Transverse colon (tissue), 4 donors: ENCODE measurements around the gene LDHAL6B. TPM values are rescaled to one million over a fixed set of nuclear protein-coding genes. Genes with fewer than 3 reads are reported as not detected.

Source experiments
- DNase-seq: peaks from one replicate; pipeline ENCODE4 v3.0.0-alpha.2; 2019
- H3K27ac ChIP-seq, 4 donors: fragments of 200-600 bp; sonication (generic); 2 replicates each; pipeline ENCODE4 v1.5.1; 2016 to 2018; ENCODE audit warnings: inconsistent platforms in 4 of 4
- H3K27me3 ChIP-seq: fragments of 200-600 bp; sonication (generic); 2 replicates; pipeline ENCODE4 v1.5.1; 2017; ENCODE audit warnings: inconsistent platforms
- H3K36me3 ChIP-seq, 4 donors: fragments of 200-600 bp; sonication (generic); 2 replicates each; pipeline ENCODE4 v1.5.1; 2017 to 2019; ENCODE audit warnings: inconsistent platforms in 4 of 4
- H3K4me1 ChIP-seq, 4 donors: fragments of 200-600 bp; sonication (generic); 2 replicates each; pipeline ENCODE4 v1.5.1; 2017 to 2020; ENCODE audit warnings: inconsistent platforms in 4 of 4
- H3K4me3 ChIP-seq, 4 donors: fragments of 200-600 bp; sonication (generic); 1 replicate in 1 of 4; 2 replicates in 3 of 4; pipeline versions ENCODE4 v1.5.1 to v1.6.1; 2017 to 2019; ENCODE audit warnings: inconsistent platforms in 4 of 4
- H3K9me3 ChIP-seq, 2 donors: fragments of 200-600 bp; sonication (generic); 2 replicates each; pipeline ENCODE4 v1.5.1; 2017 to 2019; ENCODE audit warnings: inconsistent platforms in 2 of 2
- EP300 ChIP-seq: sonication (generic); formaldehyde crosslinking; IDR thresholded peaks from one replicate; pipeline ENCODE4 v1.6.1; 2017; ENCODE audit warnings: antibody characterized with exemption, low read depth
- POLR2A ChIP-seq: fragments of 450-650 bp; IDR thresholded peaks from one replicate; pipeline ENCODE4 v1.6.1; 2016; ENCODE audit warnings: antibody characterized with exemption, mild to moderate bottlenecking, moderate library complexity
- POLR2AphosphoS5 ChIP-seq, 3 donors: sonication (generic); formaldehyde crosslinking; IDR thresholded peaks; one replicate each; pipeline ENCODE4 v1.6.1; 2016; ENCODE audit warnings: antibody characterized with exemption in 3 of 3
- WGBS, 2 donors: methylation state at CpG; one replicate each; pipeline ENCODE4 v1.1.5; 2018; ENCODE audit warnings: low coverage in 1 of 2; 5-methylcytosine and 5-hydroxymethylcytosine counted together
- in situ Hi-C, 4 donors: fragments of 200-750 bp; cut with MboI; loops; one replicate each; pipeline versions ENCODE4 v1.15.0 to v1.15.1; 2017; ENCODE audit warnings: low sequenced_read_pairs in 3 of 4, low pct_ligation_motif_present in 1 of 4, low pct_unique_long_range_greater_than_20kb in 1 of 4
- intact Hi-C: fragments of 100-400 bp; cut with DNase I; formaldehyde crosslinking; loops from one replicate; pipeline ENCODE4 v1.15.1; 2023; ENCODE audit warnings: low total_unique reads
- total RNA-seq, 4 donors: library from RNA; depleted of rRNA; stranded (reverse); fragments of >200 nt; gene quantifications; one replicate each; pipeline ENCODE4 v1.1.0, GENCODE V29; 2016
- TF ChIP-seq, protein P1 (sequence below), 5 experiments: fragments of 200-600 bp in 3 of 5; fragments of 450-650 bp in 2 of 5; sonication (generic) in 3 of 5; IDR thresholded peaks; 1 replicate in 2 of 5; 2 replicates in 3 of 5; pipeline ENCODE4 v1.5.1; 2016 to 2017; ENCODE audit warnings: antibody characterized with exemption in 5 of 5, inconsistent platforms in 3 of 5, mild to moderate bottlenecking in 2 of 5, moderate library complexity in 1 of 5

LDHAL6B gene
- total RNA-seq, 4 donors from 2014 or later = not detected

- Histone ChIP-seq H3K36me3 (peaks cover 0 to 10% (median 0%) of the 10 kb centered on the region in 4 donors), H3K27ac (no peak overlapping the region), H3K4me1 (peaks cover 0 to 7% (median 2%) of the 10 kb centered on the region in 4 donors), H3K9me3 (no peaks in the 10 kb centered on the region), H3K4me3 (no peak overlapping the region), H3K27me3 (no peaks in the 10 kb centered on the region)
- in situ Hi-C loops = loop anchor here in 1 of 4 donors (25.0 kb wide), 1 partner anchor 411 kb away; no protein-coding TSS in a partner anchor
- no peak for DNase-seq
- WGBS, 2 donors = 73 to 83% methylated on average over 9 to 11 of the region's 11 CpGs
- intact Hi-C loops = no loop called here
- no peak for TF ChIP-seq EP300
- TF ChIP-seq, protein P1, sequence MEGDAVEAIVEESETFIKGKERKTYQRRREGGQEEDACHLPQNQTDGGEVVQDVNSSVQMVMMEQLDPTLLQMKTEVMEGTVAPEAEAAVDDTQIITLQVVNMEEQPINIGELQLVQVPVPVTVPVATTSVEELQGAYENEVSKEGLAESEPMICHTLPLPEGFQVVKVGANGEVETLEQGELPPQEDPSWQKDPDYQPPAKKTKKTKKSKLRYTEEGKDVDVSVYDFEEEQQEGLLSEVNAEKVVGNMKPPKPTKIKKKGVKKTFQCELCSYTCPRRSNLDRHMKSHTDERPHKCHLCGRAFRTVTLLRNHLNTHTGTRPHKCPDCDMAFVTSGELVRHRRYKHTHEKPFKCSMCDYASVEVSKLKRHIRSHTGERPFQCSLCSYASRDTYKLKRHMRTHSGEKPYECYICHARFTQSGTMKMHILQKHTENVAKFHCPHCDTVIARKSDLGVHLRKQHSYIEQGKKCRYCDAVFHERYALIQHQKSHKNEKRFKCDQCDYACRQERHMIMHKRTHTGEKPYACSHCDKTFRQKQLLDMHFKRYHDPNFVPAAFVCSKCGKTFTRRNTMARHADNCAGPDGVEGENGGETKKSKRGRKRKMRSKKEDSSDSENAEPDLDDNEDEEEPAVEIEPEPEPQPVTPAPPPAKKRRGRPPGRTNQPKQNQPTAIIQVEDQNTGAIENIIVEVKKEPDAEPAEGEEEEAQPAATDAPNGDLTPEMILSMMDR (IDR thresholded peaks at IDR 0.05) = no peak
- TF ChIP-seq POLR2AphosphoS5 (IDR thresholded peaks at IDR 0.05) = no peak
- TF ChIP-seq POLR2A = no peak
Observed at GRCh38 chr15:59222906-59223550, 16.4 kb downstream of the LDHAL6B start.

GRCh38 chr15:59223736-59224135 is 17.1 kb downstream of the LDHAL6B start:
- Histone ChIP-seq H3K9me3 (no peaks in the 10 kb centered on the region), H3K4me1 (peaks cover 0 to 7% (median 2%) of the 10 kb centered on the region in 4 donors), H3K4me3 (no peak overlapping the region), H3K36me3 (peaks cover 0 to 8% (median 0%) of the 10 kb centered on the region in 4 donors), H3K27me3 (no peaks in the 10 kb centered on the region), H3K27ac (no peak overlapping the region)
- WGBS, 2 donors = 82% methylated on average over 3 of the region's 3 CpGs; no CpG with 5 or more reads in 1 of the 2 donors
- in situ Hi-C loops (loop anchor here in 1 of 4 donors (25.0 kb wide), 1 partner anchor 411 kb away; no protein-coding TSS in a partner anchor), intact Hi-C loops (no loop called here)
- TF ChIP-seq, protein P1 (IDR thresholded peaks at IDR 0.05) = no peak
- no peak for TF ChIP-seq POLR2A
- no peak for TF ChIP-seq POLR2AphosphoS5 (IDR thresholded peaks at IDR 0.05)
- TF ChIP-seq EP300 = no peak
- no peak for DNase-seq

DNA sequence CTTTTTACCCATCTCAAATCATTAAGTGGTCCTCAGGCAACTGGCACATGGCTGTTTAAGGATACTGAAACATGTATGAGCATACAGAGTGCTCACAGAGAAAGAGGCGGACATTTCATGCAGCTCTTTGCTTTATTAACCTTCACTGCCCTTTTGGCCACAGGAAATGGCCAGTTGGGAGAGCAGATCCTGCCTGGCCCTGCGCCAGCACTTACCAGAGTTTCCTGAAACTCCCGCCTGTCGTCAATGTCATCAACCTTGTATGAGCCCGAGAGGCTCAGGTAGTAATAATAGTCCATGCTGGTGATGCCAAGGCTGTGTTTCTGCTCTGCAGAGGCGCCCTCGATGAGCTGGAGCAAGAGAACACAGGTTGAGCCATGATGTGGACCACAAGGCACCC is 17.8 kb downstream of the LDHAL6B start:
- no peaks in the 10 kb centered on the region for H3K27me3 ChIP-seq
- in situ Hi-C loops (loop anchor here in 1 of 4 donors (25.0 kb wide), 1 partner anchor 412 kb away; no protein-coding TSS in a partner anchor), intact Hi-C loops (no loop called here)
- H3K9me3 ChIP-seq = no peaks in the 10 kb centered on the region
- H3K27ac ChIP-seq = no peak overlapping the region
- 80 to 87% methylated on average over 3 to 7 of the region's 7 CpGs for WGBS, 2 donors
- H3K4me3 ChIP-seq = no peak overlapping the region
- peaks cover 0 to 8% (median 0%) of the 10 kb centered on the region in 4 donors for H3K36me3 ChIP-seq
- TF ChIP-seq, protein P1 (IDR thresholded peaks at IDR 0.05) = no peak
- TF ChIP-seq POLR2A (no peak), EP300 (no peak), POLR2AphosphoS5 (IDR thresholded peaks at IDR 0.05) (no peak)
- H3K4me1 ChIP-seq = peaks cover 0 to 7% (median 2%) of the 10 kb centered on the region in 4 donors
- peak; percentile 22 for DNase-seq

DNA sequence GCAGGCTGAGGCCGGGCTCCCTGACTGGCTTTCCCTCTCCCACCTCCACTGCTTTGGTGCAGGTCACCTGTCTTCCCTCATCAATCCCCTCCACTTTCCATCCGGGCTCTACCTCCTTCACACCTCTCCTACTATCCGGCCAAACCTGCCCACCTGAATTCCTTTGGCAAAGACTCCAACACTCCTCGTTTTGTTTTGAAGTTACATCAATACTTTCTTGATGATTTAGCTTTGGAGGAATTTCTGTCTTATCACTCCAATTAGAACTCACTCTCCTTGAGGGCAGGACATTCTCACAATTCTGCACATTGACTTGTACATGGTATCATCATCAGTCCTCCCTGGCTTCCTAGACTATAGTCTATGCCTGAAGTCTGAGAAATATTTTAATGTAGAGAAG is 20.4 kb downstream of the LDHAL6B start:
- Histone ChIP-seq H3K4me3 (no peak overlapping the region), H3K9me3 (no peaks in the 10 kb centered on the region), H3K4me1 (peaks cover 0 to 7% (median 1%) of the 10 kb centered on the region in 4 donors), H3K27ac (no peak overlapping the region), H3K27me3 (no peaks in the 10 kb centered on the region), H3K36me3 (peaks cover 0 to 8% (median 0%) of the 10 kb centered on the region in 4 donors)
- WGBS, 2 donors = 85 to 96% methylated on average over 3 to 4 of the region's 4 CpGs
- in situ Hi-C loops = no loop called here
- no peak for DNase-seq
- TF ChIP-seq POLR2AphosphoS5 (IDR thresholded peaks at IDR 0.05) = no peak
- TF ChIP-seq, protein P1 (IDR thresholded peaks at IDR 0.05) = no peak
- intact Hi-C loops = no loop called here
